Osteoblast (primary cell): Measurements from ENCODE around the gene HMCN1. TPM values are rescaled to one million over a fixed set of nuclear protein-coding genes. Genes with fewer than 3 reads are reported as not detected.

ENCODE experiments used
- DNase-seq: peaks from one replicate; pipeline ENCODE4 v3.0.0; 2011; ENCODE audit warnings: low spot score, mixed read lengths; ENCODE audit not compliant: insufficient read length; ENCODE audit errors: missing footprints
- H2AFZ ChIP-seq: 2 replicates; pipeline ENCODE4 v1.6.0; 2011; ENCODE audit warnings: mild to moderate bottlenecking, low read length
- H3K27ac ChIP-seq: 2 replicates; pipeline ENCODE4 v1.5.1; 2011; ENCODE audit warnings: mild to moderate bottlenecking, low read depth, low read length, moderate library complexity
- H3K27me3 ChIP-seq: 2 replicates; pipeline ENCODE4 v1.6.0; 2012; ENCODE audit warnings: mild to moderate bottlenecking, control low read depth, inconsistent platforms, low read length, moderate library complexity; ENCODE audit not compliant: insufficient read depth
- H3K36me3 ChIP-seq: 2 replicates; pipeline ENCODE4 v1.5.1; 2011; ENCODE audit warnings: mild to moderate bottlenecking, low read length, control low read depth, moderate library complexity; ENCODE audit not compliant: insufficient read depth
- H3K4me1 ChIP-seq: 2 replicates; pipeline ENCODE4 v1.5.1; 2011; ENCODE audit warnings: mild to moderate bottlenecking, low read length, control low read depth, moderate library complexity; ENCODE audit not compliant: insufficient read depth
- H3K4me2 ChIP-seq: 2 replicates; pipeline ENCODE4 v1.6.0; 2011; ENCODE audit warnings: mild to moderate bottlenecking, low read length; ENCODE audit not compliant: insufficient read depth
- H3K4me3 ChIP-seq: fragments of 200-600 bp; sonication (generic); 3 replicates; pipeline ENCODE4 v1.5.1; 2012; ENCODE audit warnings: mild to moderate bottlenecking, low read length, inconsistent platforms; ENCODE audit not compliant: insufficient read depth
- H3K79me2 ChIP-seq: 2 replicates; pipeline ENCODE4 v1.6.0; 2012; ENCODE audit warnings: mild to moderate bottlenecking, low read length, control low read depth, inconsistent platforms; ENCODE audit not compliant: insufficient read depth
- H3K9me3 ChIP-seq: 2 replicates; pipeline ENCODE4 v1.5.1; 2011; ENCODE audit warnings: low read depth, low read length, control low read depth
- H4K20me1 ChIP-seq: 2 replicates; pipeline ENCODE4 v1.6.0; 2012; ENCODE audit warnings: mild to moderate bottlenecking, low read length, control low read depth; ENCODE audit not compliant: insufficient read depth
- total RNA-seq: library from RNA; depleted of rRNA; stranded (reverse); fragments of >200 nt; gene quantifications from 2 replicates; pipeline ENCODE4 v1.2.3, GENCODE V29; 2012
- TF ChIP-seq, protein P1 (sequence below): IDR thresholded peaks from 2 replicates; pipeline ENCODE4 v1.5.1; 2011; ENCODE audit warnings: mild to moderate bottlenecking, low read depth, low read length, moderate library complexity; ENCODE audit errors: extremely low read depth

Gene HMCN1
- total RNA-seq, 1 donor = 178 TPM

DNA sequence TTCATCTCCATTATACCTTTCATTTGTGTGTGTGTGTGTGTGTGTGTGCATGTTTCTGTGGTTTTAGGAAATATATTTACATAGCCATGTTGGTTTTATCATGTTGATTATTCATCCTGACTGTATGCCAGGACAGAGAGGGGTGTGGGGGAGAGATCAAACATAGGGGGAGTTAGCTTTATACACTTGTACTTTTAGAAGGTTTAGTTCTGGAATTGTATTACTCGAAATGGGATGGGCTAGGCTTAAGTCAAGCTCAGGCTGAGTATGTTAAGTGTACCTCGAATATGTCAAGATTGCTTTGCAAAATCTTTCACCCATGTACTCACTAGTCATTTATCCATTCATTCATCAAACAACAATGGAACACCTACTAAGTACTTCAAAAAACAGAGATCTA lies 123.3 kb downstream of the HMCN1 start:
- no peak overlapping the region for H3K4me3 ChIP-seq
- DNase-seq = peak; percentile 6
- H3K4me1 ChIP-seq = peaks cover 43% of the 10 kb centered on the region
- H3K36me3 ChIP-seq = no peaks in the 10 kb centered on the region
- H2AFZ ChIP-seq = no peak overlapping the region
- H4K20me1 ChIP-seq = no peaks in the 10 kb centered on the region
- no peak overlapping the region for H3K4me2 ChIP-seq
- TF ChIP-seq, protein P1, sequence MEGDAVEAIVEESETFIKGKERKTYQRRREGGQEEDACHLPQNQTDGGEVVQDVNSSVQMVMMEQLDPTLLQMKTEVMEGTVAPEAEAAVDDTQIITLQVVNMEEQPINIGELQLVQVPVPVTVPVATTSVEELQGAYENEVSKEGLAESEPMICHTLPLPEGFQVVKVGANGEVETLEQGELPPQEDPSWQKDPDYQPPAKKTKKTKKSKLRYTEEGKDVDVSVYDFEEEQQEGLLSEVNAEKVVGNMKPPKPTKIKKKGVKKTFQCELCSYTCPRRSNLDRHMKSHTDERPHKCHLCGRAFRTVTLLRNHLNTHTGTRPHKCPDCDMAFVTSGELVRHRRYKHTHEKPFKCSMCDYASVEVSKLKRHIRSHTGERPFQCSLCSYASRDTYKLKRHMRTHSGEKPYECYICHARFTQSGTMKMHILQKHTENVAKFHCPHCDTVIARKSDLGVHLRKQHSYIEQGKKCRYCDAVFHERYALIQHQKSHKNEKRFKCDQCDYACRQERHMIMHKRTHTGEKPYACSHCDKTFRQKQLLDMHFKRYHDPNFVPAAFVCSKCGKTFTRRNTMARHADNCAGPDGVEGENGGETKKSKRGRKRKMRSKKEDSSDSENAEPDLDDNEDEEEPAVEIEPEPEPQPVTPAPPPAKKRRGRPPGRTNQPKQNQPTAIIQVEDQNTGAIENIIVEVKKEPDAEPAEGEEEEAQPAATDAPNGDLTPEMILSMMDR = no peak
- no peak overlapping the region for H3K27ac ChIP-seq
- H3K27me3 ChIP-seq = no peaks in the 10 kb centered on the region
- no peaks in the 10 kb centered on the region for H3K9me3 ChIP-seq
- no peaks in the 10 kb centered on the region for H3K79me2 ChIP-seq

DNA sequence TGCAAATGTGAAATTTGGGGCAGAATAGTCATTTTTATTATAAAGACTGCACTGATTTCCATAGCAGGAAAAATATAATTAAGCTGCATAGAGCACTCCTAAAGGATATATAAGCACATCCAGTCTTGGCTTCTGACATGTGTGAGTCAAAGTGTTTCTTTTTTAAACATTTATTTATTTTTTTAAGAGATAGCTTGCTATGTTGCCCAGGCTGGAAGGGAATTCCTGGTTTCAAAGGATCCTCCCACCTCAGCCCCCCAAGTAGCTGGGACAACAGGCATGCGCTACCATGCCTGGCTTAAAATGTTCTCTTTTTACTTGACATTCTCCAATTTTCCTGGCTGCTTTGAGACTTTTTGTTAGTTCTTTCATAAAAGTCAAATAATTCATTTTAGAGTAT lies 126.1 kb downstream of the HMCN1 start:
- DNase-seq = no peak

DNA sequence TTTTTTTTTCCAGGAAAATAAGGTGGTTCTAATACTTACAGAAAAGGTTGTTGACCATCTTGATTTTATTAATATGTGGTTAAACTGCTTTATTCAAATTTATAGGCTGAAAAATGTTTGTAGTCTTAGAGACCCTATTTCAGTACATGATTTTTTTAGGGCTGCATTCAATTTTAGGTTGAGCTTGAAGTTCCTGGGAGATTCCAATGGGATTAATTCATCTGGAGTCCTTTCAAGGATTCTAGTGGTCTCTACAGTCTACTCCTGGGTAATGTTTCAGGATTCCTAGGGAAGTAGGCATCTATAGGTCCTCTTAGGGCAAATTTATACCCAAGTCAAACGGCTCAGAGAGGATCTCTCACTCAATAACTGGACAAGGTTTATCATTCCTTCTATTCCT lies 126.7 kb downstream of the HMCN1 start:
- Histone ChIP-seq H3K9me3 (no peaks in the 10 kb centered on the region), H3K4me2 (no peak overlapping the region), H3K36me3 (no peaks in the 10 kb centered on the region), H3K4me1 (peaks cover 59% of the 10 kb centered on the region), H3K27me3 (no peaks in the 10 kb centered on the region), H4K20me1 (no peaks in the 10 kb centered on the region), H3K27ac (peak overlapping the region; percentile 88), H2AFZ (no peak overlapping the region), H3K79me2 (no peaks in the 10 kb centered on the region), H3K4me3 (no peak overlapping the region)
- peak; percentile 11 for DNase-seq
- TF ChIP-seq, protein P1 = no peak

More for the DNA sequence above, 126.1 kb downstream of the HMCN1 start:
- no peak overlapping the region for H3K27ac ChIP-seq
- TF ChIP-seq, protein P1 = no peak
- H3K4me2 ChIP-seq = no peak overlapping the region
- H3K9me3 ChIP-seq = no peaks in the 10 kb centered on the region
- H3K36me3 ChIP-seq = no peaks in the 10 kb centered on the region
- H2AFZ ChIP-seq = no peak overlapping the region
- H3K4me3 ChIP-seq = no peak overlapping the region
- peaks cover 55% of the 10 kb centered on the region for H3K4me1 ChIP-seq
- no peaks in the 10 kb centered on the region for H3K27me3 ChIP-seq
- H4K20me1 ChIP-seq = no peaks in the 10 kb centered on the region
- H3K79me2 ChIP-seq = no peaks in the 10 kb centered on the region

DNA sequence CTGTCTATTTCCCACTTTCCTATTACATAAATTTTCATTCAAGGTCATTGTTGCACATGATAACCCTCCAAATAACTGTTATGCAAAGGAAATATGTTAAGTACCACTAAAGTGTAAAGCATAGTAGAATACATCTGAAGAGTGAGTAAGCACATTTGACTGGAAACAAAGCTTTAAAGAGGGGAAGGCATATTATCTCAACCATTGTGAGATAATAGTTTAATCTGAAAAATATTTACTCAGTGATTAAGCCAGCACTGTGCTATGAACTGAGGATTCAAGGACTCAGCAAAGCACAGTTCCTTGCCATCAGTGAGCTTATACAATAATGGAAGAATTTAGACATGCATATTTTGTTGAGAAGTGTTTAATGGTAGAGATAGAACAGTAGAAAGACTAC lies 127.4 kb downstream of the HMCN1 start:
- no peaks in the 10 kb centered on the region for H3K36me3 ChIP-seq
- no peak overlapping the region for H3K4me2 ChIP-seq
- H3K4me3 ChIP-seq = no peak overlapping the region
- H3K9me3 ChIP-seq = no peaks in the 10 kb centered on the region
- TF ChIP-seq, protein P1 = no peak
- H3K79me2 ChIP-seq = no peaks in the 10 kb centered on the region
- H3K27me3 ChIP-seq = no peaks in the 10 kb centered on the region
- peaks cover 56% of the 10 kb centered on the region for H3K4me1 ChIP-seq
- DNase-seq = no peak
- H2AFZ ChIP-seq = no peak overlapping the region
- H4K20me1 ChIP-seq = no peaks in the 10 kb centered on the region
- H3K27ac ChIP-seq = peak overlapping the region; percentile 88
